ENCODE measurements around the gene MCM8. TPM values are rescaled to one million over a fixed set of nuclear protein-coding genes. Genes with fewer than 3 reads are reported as not detected.

Gene MCM8
- total RNA-seq, 2 donors from 2014 or later = 4.0 to 4.2 TPM

DNA sequence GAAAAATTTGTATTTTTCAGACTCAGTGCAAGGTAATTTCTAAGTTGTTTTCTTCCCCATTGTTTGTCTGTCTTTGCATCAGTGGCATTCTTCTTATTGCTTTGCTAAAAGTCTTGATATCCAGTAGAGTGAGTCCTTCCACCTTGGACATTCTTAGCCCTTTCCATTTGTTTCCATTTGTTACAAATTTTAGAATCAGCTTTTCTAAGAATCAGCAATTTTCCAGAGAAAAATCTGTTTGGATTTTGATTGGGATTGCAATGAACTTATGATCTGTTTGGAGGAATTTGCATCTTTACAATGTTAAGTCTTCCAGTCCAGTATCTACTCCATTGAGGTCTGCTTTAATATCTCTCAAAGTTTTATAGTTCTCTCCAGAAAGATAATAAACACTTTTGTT is 67.0 kb downstream of the MCM8 start:
- no peak overlapping the region for H3K27ac ChIP-seq
- no peak for DNase-seq (ENCODE audit: low spot score)
- H3K4me3 ChIP-seq = no peak overlapping the region
- H3K4me1 ChIP-seq = no peaks in the 10 kb centered on the region
- no peaks in the 10 kb centered on the region for H3K9me3 ChIP-seq
- peaks cover 15% of the 10 kb centered on the region for H3K36me3 ChIP-seq
- H3K27me3 ChIP-seq = no peaks in the 10 kb centered on the region
- TF ChIP-seq, protein P1, sequence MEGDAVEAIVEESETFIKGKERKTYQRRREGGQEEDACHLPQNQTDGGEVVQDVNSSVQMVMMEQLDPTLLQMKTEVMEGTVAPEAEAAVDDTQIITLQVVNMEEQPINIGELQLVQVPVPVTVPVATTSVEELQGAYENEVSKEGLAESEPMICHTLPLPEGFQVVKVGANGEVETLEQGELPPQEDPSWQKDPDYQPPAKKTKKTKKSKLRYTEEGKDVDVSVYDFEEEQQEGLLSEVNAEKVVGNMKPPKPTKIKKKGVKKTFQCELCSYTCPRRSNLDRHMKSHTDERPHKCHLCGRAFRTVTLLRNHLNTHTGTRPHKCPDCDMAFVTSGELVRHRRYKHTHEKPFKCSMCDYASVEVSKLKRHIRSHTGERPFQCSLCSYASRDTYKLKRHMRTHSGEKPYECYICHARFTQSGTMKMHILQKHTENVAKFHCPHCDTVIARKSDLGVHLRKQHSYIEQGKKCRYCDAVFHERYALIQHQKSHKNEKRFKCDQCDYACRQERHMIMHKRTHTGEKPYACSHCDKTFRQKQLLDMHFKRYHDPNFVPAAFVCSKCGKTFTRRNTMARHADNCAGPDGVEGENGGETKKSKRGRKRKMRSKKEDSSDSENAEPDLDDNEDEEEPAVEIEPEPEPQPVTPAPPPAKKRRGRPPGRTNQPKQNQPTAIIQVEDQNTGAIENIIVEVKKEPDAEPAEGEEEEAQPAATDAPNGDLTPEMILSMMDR (IDR thresholded peaks at IDR 0.05) = no peak

DNA sequence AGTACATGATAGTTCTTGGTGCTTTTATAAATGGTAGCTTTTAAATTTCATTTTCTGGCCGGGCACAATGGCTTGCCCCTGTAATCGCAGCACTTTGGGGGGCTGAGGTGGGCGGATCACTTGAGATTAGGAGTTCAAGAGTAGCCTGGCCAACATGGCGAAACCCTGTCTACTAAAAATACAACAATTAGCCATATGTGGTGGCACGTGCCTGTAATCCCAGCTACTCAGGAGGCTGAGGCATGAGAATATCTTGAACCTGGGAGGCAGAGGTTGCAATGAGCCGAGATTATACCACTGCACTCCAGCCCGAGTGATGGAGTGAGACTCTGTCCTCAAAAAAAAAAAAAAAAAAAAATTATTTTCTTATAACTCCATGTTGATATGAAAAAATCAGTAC is 67.4 kb downstream of the MCM8 start:
- TF ChIP-seq, protein P1 (IDR thresholded peaks at IDR 0.05) = no peak
- no peak for DNase-seq (ENCODE audit: low spot score)
- Histone ChIP-seq H3K27me3 (no peaks in the 10 kb centered on the region), H3K4me1 (no peaks in the 10 kb centered on the region), H3K27ac (no peak overlapping the region), H3K4me3 (no peak overlapping the region), H3K9me3 (no peaks in the 10 kb centered on the region), H3K36me3 (peaks cover 11% of the 10 kb centered on the region)

DNA sequence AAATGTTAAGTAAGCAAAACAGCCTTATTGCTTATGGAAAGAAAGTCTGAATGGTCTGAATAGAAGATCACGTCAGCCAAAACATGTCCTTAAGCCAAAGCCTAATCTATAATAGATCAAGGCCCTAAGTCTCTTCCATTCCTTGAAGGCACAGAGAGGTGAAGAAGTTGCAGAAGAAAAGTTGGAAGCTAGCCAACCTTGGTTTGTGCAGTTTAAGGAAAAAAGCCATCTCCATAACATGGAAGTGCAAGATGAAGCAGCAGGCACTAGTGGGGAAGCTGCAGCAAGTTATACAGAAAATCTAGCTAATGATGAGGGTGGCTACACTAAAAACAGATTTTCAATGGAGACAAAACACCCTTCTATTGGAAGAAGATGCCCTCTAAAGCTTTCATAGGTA is 74.3 kb downstream of the MCM8 start:
- no peak for DNase-seq (ENCODE audit: low spot score)
- no peaks in the 10 kb centered on the region for H3K9me3 ChIP-seq
- H3K4me3 ChIP-seq = no peak overlapping the region
- H3K27me3 ChIP-seq = no peaks in the 10 kb centered on the region
- H3K4me1 ChIP-seq = peaks cover 0 to 14% of the 10 kb centered on the region in 2 donors
- H3K36me3 ChIP-seq = peaks cover 35% of the 10 kb centered on the region
- TF ChIP-seq, protein P1 (IDR thresholded peaks at IDR 0.05) = no peak
- H3K27ac ChIP-seq = no peak overlapping the region

DNA sequence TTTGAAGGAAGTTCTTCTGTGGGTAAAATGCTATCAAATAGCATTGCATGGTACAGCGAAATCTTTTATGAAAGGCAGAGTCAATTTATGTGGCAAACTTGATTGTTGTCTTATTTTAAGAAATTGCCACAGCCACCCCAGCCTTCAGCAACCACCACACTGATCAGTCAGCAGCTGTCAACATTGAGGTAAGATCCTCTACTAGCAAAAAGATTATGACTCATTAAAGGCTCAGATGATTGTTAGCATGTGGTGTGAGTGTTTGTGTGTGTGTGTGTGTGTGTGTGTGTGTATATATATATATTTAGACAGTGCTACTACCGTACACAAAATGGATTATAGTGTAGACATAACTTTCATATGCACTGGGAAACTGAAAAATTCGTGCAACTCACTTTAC is 75.6 kb downstream of the MCM8 start:
- no peak overlapping the region for H3K4me3 ChIP-seq
- peaks cover 0 to 25% of the 10 kb centered on the region in 2 donors for H3K4me1 ChIP-seq
- peaks cover 35% of the 10 kb centered on the region for H3K36me3 ChIP-seq
- no peak overlapping the region for H3K27ac ChIP-seq
- H3K9me3 ChIP-seq = no peaks in the 10 kb centered on the region
- no peak for DNase-seq (ENCODE audit: low spot score)
- TF ChIP-seq, protein P1 (IDR thresholded peaks at IDR 0.05) = no peak
- H3K27me3 ChIP-seq = no peaks in the 10 kb centered on the region

DNA sequence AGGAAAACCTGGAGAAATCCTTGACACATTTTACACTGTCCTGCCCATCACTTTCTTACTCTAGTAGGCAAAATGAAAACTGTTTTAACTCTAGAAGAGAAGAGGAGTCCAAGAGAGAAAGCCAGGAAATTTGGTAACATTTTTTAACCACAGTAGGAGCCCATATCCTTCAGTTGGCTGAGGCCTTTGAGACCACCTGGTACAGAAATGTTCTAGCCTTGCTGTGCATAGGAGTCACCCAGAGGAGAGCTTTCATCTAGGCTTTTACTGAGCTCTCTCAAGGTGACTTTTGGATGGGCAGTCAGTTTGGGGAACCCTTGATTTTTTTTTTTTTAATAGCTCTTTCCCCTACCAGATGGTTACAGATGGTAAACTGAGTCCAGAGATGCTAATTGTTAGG is 78.4 kb downstream of the MCM8 start:
- H3K36me3 ChIP-seq = peaks cover 34% of the 10 kb centered on the region

DNA sequence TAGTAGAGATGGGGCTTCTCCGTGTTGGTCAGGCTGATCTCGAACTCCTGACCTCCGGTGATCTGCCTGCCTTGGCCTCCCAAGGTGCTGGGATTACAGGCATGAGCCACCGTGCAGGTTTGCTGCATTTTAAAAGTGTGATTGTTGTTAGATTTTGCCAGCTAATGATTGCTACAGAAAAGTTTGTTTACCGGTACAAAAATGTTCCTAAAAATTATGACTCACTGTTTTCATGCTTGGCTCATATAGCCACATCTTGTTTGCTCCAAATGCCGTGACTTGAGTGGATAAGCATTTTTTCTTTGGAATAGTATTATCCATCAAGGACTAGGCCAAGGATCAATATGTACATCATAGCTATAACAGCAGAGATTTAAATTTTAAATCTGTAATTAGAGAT is 79.1 kb downstream of the MCM8 start:
- Histone ChIP-seq H3K27ac (no peak overlapping the region), H3K27me3 (no peaks in the 10 kb centered on the region), H3K9me3 (no peaks in the 10 kb centered on the region), H3K36me3 (peaks cover 29% of the 10 kb centered on the region), H3K4me1 (peaks cover 0 to 49% of the 10 kb centered on the region in 2 donors), H3K4me3 (no peak overlapping the region)
- TF ChIP-seq, protein P1 (IDR thresholded peaks at IDR 0.05) = no peak
- DNase-seq (ENCODE audit: low spot score) = no peak

More for the DNA sequence above, 78.4 kb downstream of the MCM8 start:
- DNase-seq (ENCODE audit: low spot score) = no peak
- Histone ChIP-seq H3K27me3 (no peaks in the 10 kb centered on the region), H3K27ac (no peak overlapping the region), H3K4me3 (no peak overlapping the region), H3K9me3 (no peaks in the 10 kb centered on the region), H3K4me1 (peaks cover 0 to 42% of the 10 kb centered on the region in 2 donors)
- TF ChIP-seq, protein P1 (IDR thresholded peaks at IDR 0.05) = no peak
